Measurements from ENCODE around the gene TMEM219.

Gene TMEM219

GRCh38 chr16:30003670-30004423, 42.0 kb downstream of the TMEM219 start:
- Histone ChIP-seq H3K4me3 (ENCODE audit: low read depth, low read length) (no peak overlapping the region), H3K9me3 (ENCODE audit: control insufficient read depth, insufficient read depth, low read depth, low read length) (no peaks in the 10 kb centered on the region), H3K4me1 (ENCODE audit: control insufficient read depth, insufficient read depth, low read length) (no peaks in the 10 kb centered on the region), H3K36me3 (ENCODE audit: control insufficient read depth in 2 of 2, insufficient read depth in 1 of 2, low read length in 2 of 2) (peaks cover 0 to 74% of the 10 kb centered on the region in 2 experiments; a peak in 2 of 3 replicates), H3K27ac (ENCODE audit: extremely low read depth, low read depth, low read length) (0 out of 2 replicates have a peak overlapping the region, but pooled peaks have one; percentile 11)
- POLR2A ChIA-PET, result interaction anchor here (0.9 to 2.0 kb wide), 3 partner anchors 7 to 30 kb away, joined by 3 to 9 read pairs (median 5); partner anchors contain the start of gene TAOK2
- CTCF ChIA-PET, result interaction anchor here (0.7 to 1.0 kb wide), 3 partner anchors 51 to 305 kb away, joined by 3 to 4 read pairs (median 3); no protein-coding TSS in a partner anchor
- TF ChIP-seq ZIC2 (tag by site-specific recombination; IDR thresholded peaks at IDR 0.05) (peak; percentile 90), AEBP2 (tag by site-specific recombination; IDR thresholded peaks at IDR 0.05; ENCODE audit: borderline replicate concordance) (no peak), GLIS2 (tag by site-specific recombination; IDR thresholded peaks at IDR 0.05) (peak; percentile 48)

- CTCF ChIA-PET, result interaction anchor here (0.7 to 1.0 kb wide), 4 partner anchors 51 to 306 kb away, joined by 3 to 4 read pairs (median 3); no protein-coding TSS in a partner anchor
- H3K27ac ChIP-seq (ENCODE audit: extremely low read depth, low read depth, low read length), result peak overlapping the region; percentile 11; the same call in 1 of the 2 replicates
- H3K4me3 ChIP-seq (ENCODE audit: low read depth, low read length), result no peak overlapping the region
- H3K36me3 ChIP-seq (ENCODE audit: control insufficient read depth in 2 of 2, insufficient read depth in 1 of 2, low read length in 2 of 2), result peaks cover 0 to 69% of the 10 kb centered on the region in 2 experiments; a peak in 2 of 3 replicates
- no peaks in the 10 kb centered on the region for H3K4me1 ChIP-seq (ENCODE audit: control insufficient read depth, insufficient read depth, low read length)
- no peaks in the 10 kb centered on the region for H3K9me3 ChIP-seq (ENCODE audit: control insufficient read depth, insufficient read depth, low read depth, low read length)
- POLR2A ChIA-PET, result interaction anchor here (0.7 to 2.0 kb wide), 3 partner anchors 8 to 720 kb away, joined by 3 to 9 read pairs (median 4); partner anchors contain the start of gene TAOK2
- TF ChIP-seq ZNF341 (tag by site-specific recombination; IDR thresholded peaks at IDR 0.05; ENCODE audit: low read depth), result no peak
- peak; percentile 21; the same call in 1 of the 2 replicates for TF ChIP-seq SP2 (tag by site-specific recombination; IDR thresholded peaks at IDR 0.05)
- peak; percentile 60 for TF ChIP-seq ZNF600 (tag by site-specific recombination; IDR thresholded peaks at IDR 0.05)
Measured at GRCh38 chr16:30004424-30004776, 42.5 kb downstream of the TMEM219 start.

- H3K4me1 ChIP-seq (ENCODE audit: control insufficient read depth, insufficient read depth, low read length), result no peaks in the 10 kb centered on the region
- peaks cover 0 to 65% of the 10 kb centered on the region in 2 experiments; a peak in 2 of 3 replicates for H3K36me3 ChIP-seq (ENCODE audit: control insufficient read depth in 2 of 2, insufficient read depth in 1 of 2, low read length in 2 of 2)
- POLR2A ChIA-PET, result interaction anchor here (0.7 to 2.0 kb wide), 4 partner anchors 8 to 720 kb away, joined by 3 to 9 read pairs (median 6); partner anchors contain the start of gene TAOK2
- CTCF ChIA-PET, result interaction anchor here (0.6 to 1.0 kb wide), 3 partner anchors 38 to 156 kb away, joined by 3 to 4 read pairs (median 3); no protein-coding TSS in a partner anchor
- H3K4me3 ChIP-seq (ENCODE audit: low read depth, low read length), result no peak overlapping the region
- H3K9me3 ChIP-seq (ENCODE audit: control insufficient read depth, insufficient read depth, low read depth, low read length), result no peaks in the 10 kb centered on the region
- H3K27ac ChIP-seq (ENCODE audit: extremely low read depth, low read depth, low read length), result peak overlapping the region; percentile 11; the same call in 1 of the 2 replicates
- TF ChIP-seq ZNF707 (tag by site-specific recombination; IDR thresholded peaks at IDR 0.05) (no peak), AEBP2 (tag by site-specific recombination; IDR thresholded peaks at IDR 0.05; ENCODE audit: borderline replicate concordance) (no peak), GLIS1 (tag by site-specific recombination; IDR thresholded peaks at IDR 0.05) (peak; percentile 87), ZNF211 (tag by site-specific recombination; IDR thresholded peaks at IDR 0.05; ENCODE audit: low read depth) (no peak), ZNF837 (tag by site-specific recombination; IDR thresholded peaks at IDR 0.05) (no peak), ZNF24 (tag by site-specific recombination; IDR thresholded peaks at IDR 0.05) (no peak), ZNF777 (tag by site-specific recombination; IDR thresholded peaks at IDR 0.05; ENCODE audit: borderline replicate concordance) (no peak), ZNF335 (tag by site-specific recombination; conservative IDR thresholded peaks at IDR 0.05) (no peak), IKZF3 (tag by site-specific recombination; IDR thresholded peaks at IDR 0.05) (no peak), ZNF518A (tag by site-specific recombination; conservative IDR thresholded peaks at IDR 0.05; ENCODE audit: low read depth) (no peak), BCL11B (tag by site-specific recombination; IDR thresholded peaks at IDR 0.05; ENCODE audit: low read depth) (no peak), ZNF398 (tag by site-specific recombination; IDR thresholded peaks at IDR 0.05) (peak; percentile 18; the same call in 1 of the 2 replicates), ZNF112 (tag by site-specific recombination; IDR thresholded peaks at IDR 0.05) (no peak), ZNF302 (tag by site-specific recombination; IDR thresholded peaks at IDR 0.05; ENCODE audit: low read depth) (no peak)
Measured at GRCh38 chr16:30004811-30005242, 42.9 kb downstream of the TMEM219 start.

All from HEK293 (cell line).